Gastrocnemius medialis (tissue), 4 donors: ENCODE results near the gene FAM181A. TPM values are rescaled to one million over a fixed set of nuclear protein-coding genes. Genes with fewer than 3 reads are reported as not detected.

Experiments used
- ATAC-seq, 2 donors: fragments of 150-250 bp; one replicate each; pipeline ENCODE4 v1.9.1; 2016
- DNase-seq, 2 donors: peaks; one replicate each; pipeline ENCODE4 v3.0.0-alpha.2; 2019
- H3K27ac ChIP-seq, 4 donors: fragments of 200-600 bp; sonication (generic); 1 replicate in 1 of 4; 2 replicates in 3 of 4; pipeline ENCODE4 v1.5.1; 2016 to 2018; ENCODE audit warnings: mild to moderate bottlenecking in 2 of 4, moderate library complexity in 1 of 4
- H3K27me3 ChIP-seq, 3 donors: fragments of 200-600 bp; sonication (generic) in 2 of 3; 1 replicate in 1 of 3; 2 replicates in 2 of 3; pipeline versions ENCODE4 v1.5.1 to v1.6.0; 2016 to 2019; ENCODE audit warnings: mild to moderate bottlenecking in 1 of 3, moderate library complexity in 1 of 3
- H3K36me3 ChIP-seq, 2 donors: fragments of 200-600 bp; sonication (generic) in 1 of 2; one replicate each; pipeline ENCODE4 v1.5.1; 2017 to 2018
- H3K4me1 ChIP-seq, 2 donors: fragments of 200-600 bp; sonication (generic) in 1 of 2; one replicate each; pipeline ENCODE4 v1.5.1; 2016 to 2017; ENCODE audit warnings: mild to moderate bottlenecking in 2 of 2
- H3K4me3 ChIP-seq, 4 donors: fragments of 200-600 bp; sonication (generic) in 3 of 4; 1 replicate in 1 of 4; 2 replicates in 3 of 4; pipeline ENCODE4 v1.5.1; 2016 to 2019; ENCODE audit warnings: mild to moderate bottlenecking in 2 of 4
- H3K9me3 ChIP-seq, 3 donors: fragments of 200-600 bp; sonication (generic) in 2 of 3; 1 replicate in 1 of 3; 2 replicates in 2 of 3; pipeline ENCODE4 v1.5.1; 2016 to 2019
- POLR2A ChIP-seq, 2 donors: fragments of 450-650 bp; IDR thresholded peaks; one replicate each; pipeline ENCODE4 v1.6.1; 2017; ENCODE audit warnings: antibody characterized with exemption in 2 of 2, mild to moderate bottlenecking in 2 of 2, moderate library complexity in 2 of 2
- in situ Hi-C, 4 donors: fragments of 200-750 bp; cut with MboI; loops; one replicate each; pipeline versions ENCODE4 v1.15.0 to v1.8.0; 2017; ENCODE audit warnings: low sequenced_read_pairs in 4 of 4
- intact Hi-C: fragments of 100-400 bp; cut with DNase I; formaldehyde crosslinking; loops from one replicate; pipeline ENCODE4 v1.15.1; 2023; ENCODE audit warnings: low total_unique reads
- total RNA-seq, 4 donors: library from RNA; depleted of rRNA; stranded (reverse); fragments of >200 nt; gene quantifications; one replicate each; pipeline versions ENCODE4 v1.1.0 to v1.2.3, GENCODE V29; 2016
- TF ChIP-seq, protein P1 (sequence below), 5 experiments: fragments of 450-650 bp in 3 of 5; fragments of 200-600 bp in 2 of 5; sonication (generic) in 2 of 5; IDR thresholded peaks in 4 of 5; conservative IDR thresholded peaks in 1 of 5; 1 replicate in 4 of 5; 2 replicates in 1 of 5; pipeline ENCODE4 v1.5.1; 2016 to 2019; ENCODE audit warnings: antibody characterized with exemption in 5 of 5, mild to moderate bottlenecking in 3 of 5, moderate library complexity in 3 of 5

Gene FAM181A
- total RNA-seq, 4 donors from 2014 or later, result not detected

DNA sequence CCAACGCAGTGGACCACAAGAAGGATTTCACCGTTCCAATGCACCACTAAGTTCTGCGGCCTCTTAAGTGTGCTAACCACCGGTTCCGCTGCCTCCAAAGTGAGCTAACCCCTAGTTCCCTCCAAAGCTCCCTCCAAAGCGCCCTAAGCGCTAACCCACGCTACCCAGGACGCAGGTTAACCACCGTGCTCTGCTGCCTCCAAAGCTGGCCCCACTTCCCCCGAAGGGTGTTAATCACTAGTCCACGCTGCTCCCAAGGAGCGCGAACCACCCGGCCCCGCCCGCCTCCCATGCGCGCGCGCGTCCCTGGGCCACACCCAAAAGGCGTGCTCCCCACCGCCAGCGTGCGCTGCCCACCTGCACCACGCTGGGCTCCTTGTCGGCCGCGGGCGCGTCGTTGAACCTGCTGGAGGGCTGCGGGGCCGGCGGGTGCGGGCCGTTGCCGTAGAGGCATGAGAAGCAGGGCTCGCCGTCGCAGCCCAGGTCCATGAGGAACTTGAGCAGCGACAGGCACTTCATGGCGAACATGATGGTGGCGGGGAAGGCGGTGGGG lies 11.7 kb downstream of the FAM181A start:
- Histone ChIP-seq H3K4me3 (no peak overlapping the region), H3K27me3 (no peaks in the 10 kb centered on the region), H3K27ac (peak overlapping the region; percentile 97 to 100 (median 98)), H3K9me3 (no peaks in the 10 kb centered on the region), H3K36me3 (peaks cover 0 to 44% of the 10 kb centered on the region in 2 donors), H3K4me1 (peaks cover 42 to 46% of the 10 kb centered on the region in 2 donors)
- intact Hi-C loops, result loop anchor here (5.0 kb wide), 1 partner anchor 233 kb away; the partner anchor contains the start of gene PPP4R4
- no peak for ATAC-seq
- in situ Hi-C loops, result no loop called here
- TF ChIP-seq, protein P1, sequence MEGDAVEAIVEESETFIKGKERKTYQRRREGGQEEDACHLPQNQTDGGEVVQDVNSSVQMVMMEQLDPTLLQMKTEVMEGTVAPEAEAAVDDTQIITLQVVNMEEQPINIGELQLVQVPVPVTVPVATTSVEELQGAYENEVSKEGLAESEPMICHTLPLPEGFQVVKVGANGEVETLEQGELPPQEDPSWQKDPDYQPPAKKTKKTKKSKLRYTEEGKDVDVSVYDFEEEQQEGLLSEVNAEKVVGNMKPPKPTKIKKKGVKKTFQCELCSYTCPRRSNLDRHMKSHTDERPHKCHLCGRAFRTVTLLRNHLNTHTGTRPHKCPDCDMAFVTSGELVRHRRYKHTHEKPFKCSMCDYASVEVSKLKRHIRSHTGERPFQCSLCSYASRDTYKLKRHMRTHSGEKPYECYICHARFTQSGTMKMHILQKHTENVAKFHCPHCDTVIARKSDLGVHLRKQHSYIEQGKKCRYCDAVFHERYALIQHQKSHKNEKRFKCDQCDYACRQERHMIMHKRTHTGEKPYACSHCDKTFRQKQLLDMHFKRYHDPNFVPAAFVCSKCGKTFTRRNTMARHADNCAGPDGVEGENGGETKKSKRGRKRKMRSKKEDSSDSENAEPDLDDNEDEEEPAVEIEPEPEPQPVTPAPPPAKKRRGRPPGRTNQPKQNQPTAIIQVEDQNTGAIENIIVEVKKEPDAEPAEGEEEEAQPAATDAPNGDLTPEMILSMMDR (IDR thresholded peaks at IDR 0.05 in 4 of 5, conservative IDR thresholded peaks at IDR 0.05 in 1 of 5), result no peak
- no peak for TF ChIP-seq POLR2A (IDR thresholded peaks at IDR 0.05)
- DNase-seq, result no peak

DNA sequence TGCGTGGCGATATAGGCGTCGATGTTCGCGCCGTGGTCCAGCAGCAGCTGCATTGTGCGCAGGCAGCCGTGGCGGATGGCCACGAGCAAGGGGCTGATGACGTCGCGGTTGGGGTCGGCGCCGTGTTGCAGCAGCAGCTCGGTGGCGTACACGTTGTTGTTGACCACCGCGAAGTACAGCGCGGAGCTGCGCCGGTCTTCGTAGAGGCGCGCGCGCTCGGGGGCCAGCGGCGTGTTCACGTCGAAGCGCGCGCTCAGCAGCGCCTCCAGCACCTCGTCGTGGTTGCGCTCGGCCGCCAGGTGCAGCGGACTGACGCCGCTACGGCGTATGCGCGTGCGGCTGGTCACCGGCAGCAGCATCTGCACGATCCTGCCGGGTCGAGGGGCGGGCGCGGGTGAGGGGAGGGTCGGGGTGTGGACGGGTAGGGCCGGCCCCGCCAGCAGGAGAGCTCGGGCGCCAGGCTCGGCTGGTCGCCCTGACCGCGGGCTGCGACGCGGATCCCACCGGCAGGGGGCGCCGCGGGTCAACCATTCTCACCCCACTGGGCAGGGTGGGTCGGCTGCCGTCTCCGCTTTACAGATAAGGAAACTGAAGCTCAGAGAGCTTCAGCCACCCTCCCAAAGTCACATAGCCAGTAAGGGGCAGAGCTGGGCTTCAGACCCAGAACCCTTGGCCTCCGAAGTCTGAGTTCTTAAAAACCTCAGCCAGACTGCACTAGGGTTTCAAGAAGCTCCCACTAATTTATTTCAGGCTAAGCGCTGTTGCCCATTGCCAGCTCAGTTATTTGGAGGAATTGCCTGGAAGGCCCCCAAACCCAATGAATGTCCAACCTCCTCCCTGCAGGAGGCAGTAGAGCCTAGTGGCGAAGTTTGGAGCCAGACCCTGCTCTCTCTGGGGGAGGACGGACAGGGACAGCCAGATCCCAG lies 12.4 kb downstream of the FAM181A start:
- intact Hi-C loops, result loop anchor here (1.0 to 5.0 kb wide), 3 partner anchors 31 to 233 kb away; partner anchors contain the start of gene PPP4R4
- ATAC-seq (peak; percentile 14 to 16), DNase-seq (peak; percentile 62 to 78)
- Histone ChIP-seq H3K36me3 (peaks cover 0 to 36% of the 10 kb centered on the region in 2 donors), H3K4me1 (peaks cover 48 to 54% of the 10 kb centered on the region in 2 donors), H3K4me3 (peak overlapping the region in 1 of 4 donors; percentile 24), H3K9me3 (no peaks in the 10 kb centered on the region), H3K27ac (peak overlapping the region; percentile 97 to 100 (median 98)), H3K27me3 (no peaks in the 10 kb centered on the region)
- peak in 1 of 2 donors; percentile 15 for TF ChIP-seq POLR2A (IDR thresholded peaks at IDR 0.05)
- TF ChIP-seq, protein P1 (IDR thresholded peaks at IDR 0.05 in 4 of 5, conservative IDR thresholded peaks at IDR 0.05 in 1 of 5), result peak; percentile 63 to 96 (median 82)
- in situ Hi-C loops, result loop anchor here (5.0 to 10.0 kb wide), 3 partner anchors 55 to 63 kb away; partner anchors contain the start of gene CCDC197 (in 2 of the 4)

DNA sequence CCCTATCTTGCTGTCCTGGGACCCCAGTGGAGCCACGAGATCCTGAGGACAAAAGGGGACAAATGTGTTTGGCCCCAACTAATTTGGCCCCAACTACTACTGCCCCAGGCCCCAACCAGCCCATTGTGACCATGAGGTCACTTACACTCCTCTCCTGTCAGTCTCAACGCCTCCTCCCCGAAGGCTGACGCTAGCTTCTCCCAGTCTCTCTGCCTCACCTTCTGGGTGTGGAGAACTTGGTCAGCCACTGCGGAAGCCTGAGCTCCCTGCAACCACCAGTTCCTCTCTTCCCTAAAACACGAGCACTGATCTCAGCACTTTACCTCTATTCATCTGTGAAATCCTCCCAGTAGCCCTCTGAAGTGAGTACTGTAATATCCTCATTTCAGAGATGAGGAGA lies 13.3 kb downstream of the FAM181A start:
- no peak for DNase-seq
- no peak for ATAC-seq
- no peak for TF ChIP-seq POLR2A (IDR thresholded peaks at IDR 0.05)
- in situ Hi-C loops, result loop anchor here (5.0 to 10.0 kb wide), 3 partner anchors 54 to 62 kb away; partner anchors contain the start of gene CCDC197 (in 2 of the 4)
- H3K9me3 ChIP-seq, result no peaks in the 10 kb centered on the region
- peaks cover 56 to 61% of the 10 kb centered on the region in 2 donors for H3K4me1 ChIP-seq
- no peak overlapping the region for H3K4me3 ChIP-seq
- peaks cover 0 to 28% of the 10 kb centered on the region in 2 donors for H3K36me3 ChIP-seq
- H3K27me3 ChIP-seq, result no peaks in the 10 kb centered on the region
- H3K27ac ChIP-seq, result peak overlapping the region; percentile 97 to 100 (median 98)
- intact Hi-C loops, result loop anchor here (1.0 to 2.0 kb wide), 2 partner anchors 30 to 61 kb away; no protein-coding TSS in a partner anchor

- no peaks in the 10 kb centered on the region for H3K27me3 ChIP-seq
- H3K9me3 ChIP-seq, result no peaks in the 10 kb centered on the region
- no peak overlapping the region for H3K4me3 ChIP-seq
- H3K27ac ChIP-seq, result peak overlapping the region; percentile 97 to 100 (median 98)
- in situ Hi-C loops (loop anchor here (5.0 to 10.0 kb wide), 3 partner anchors 53 to 61 kb away; partner anchors contain the start of gene CCDC197 (in 2 of the 4)), intact Hi-C loops (loop anchor here (2.0 kb wide), 1 partner anchor 29 kb away; no protein-coding TSS in a partner anchor)
- no peak for TF ChIP-seq POLR2A (IDR thresholded peaks at IDR 0.05)
- TF ChIP-seq, protein P1 (IDR thresholded peaks at IDR 0.05 in 4 of 5, conservative IDR thresholded peaks at IDR 0.05 in 1 of 5), result no peak
- DNase-seq (no peak), ATAC-seq (peak in 1 of 2 donors; percentile 4)
- peaks cover 66 to 68% of the 10 kb centered on the region in 2 donors for H3K4me1 ChIP-seq
- peaks cover 0 to 19% of the 10 kb centered on the region in 2 donors for H3K36me3 ChIP-seq
Observed at GRCh38 chr14:93941293-93941910, 14.3 kb downstream of the FAM181A start.
